NCI-H1694 (cell line): ENCODE data around the gene SYT4.
"Not testable (repeated sequence)": the region's sequence is repeated elsewhere in the genome, so short reads cannot be mapped to it uniquely, and the experiment has no call there.

Source experiments
- DNase-seq: peaks from one replicate; lab custom pipeline; 2025; lab: John Stamatoyannopoulos, UW

The SYT4 gene, protein sequence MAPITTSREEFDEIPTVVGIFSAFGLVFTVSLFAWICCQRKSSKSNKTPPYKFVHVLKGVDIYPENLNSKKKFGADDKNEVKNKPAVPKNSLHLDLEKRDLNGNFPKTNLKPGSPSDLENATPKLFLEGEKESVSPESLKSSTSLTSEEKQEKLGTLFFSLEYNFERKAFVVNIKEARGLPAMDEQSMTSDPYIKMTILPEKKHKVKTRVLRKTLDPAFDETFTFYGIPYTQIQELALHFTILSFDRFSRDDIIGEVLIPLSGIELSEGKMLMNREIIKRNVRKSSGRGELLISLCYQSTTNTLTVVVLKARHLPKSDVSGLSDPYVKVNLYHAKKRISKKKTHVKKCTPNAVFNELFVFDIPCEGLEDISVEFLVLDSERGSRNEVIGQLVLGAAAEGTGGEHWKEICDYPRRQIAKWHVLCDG

DNA sequence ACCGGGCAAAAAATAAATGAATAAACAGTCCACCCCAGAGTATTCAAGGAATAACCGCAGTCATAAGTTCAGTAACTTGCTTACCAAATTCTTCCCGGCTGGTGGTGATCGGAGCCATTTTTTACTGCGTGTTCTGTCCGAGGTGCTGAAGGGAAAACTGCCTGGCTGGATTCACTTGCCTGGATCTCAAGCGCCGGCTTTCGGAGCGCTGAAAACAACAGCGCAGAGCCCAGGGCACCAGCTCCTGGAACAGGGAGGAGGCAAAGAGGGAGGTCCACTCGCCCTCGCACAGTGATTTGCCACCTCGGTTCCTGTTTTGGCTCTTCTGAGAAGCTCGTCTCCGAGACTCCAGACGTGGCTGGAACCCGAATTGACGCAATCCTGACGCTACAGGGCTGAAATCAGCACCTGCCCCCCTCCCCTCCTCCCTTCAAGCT is at the start of gene SYT4:
TSS of gene SYT4 (minus strand) at position 327 of the 437 bp plus-strand sequence. CDS start at position 118, 209 bp downstream.
- DNase-seq = peak; percentile 55

- no peak for DNase-seq
Observed at GRCh38 chr18:43322132-43322531, 44.8 kb upstream of the SYT4 start.

- no peak for DNase-seq
Observed at GRCh38 chr18:43314941-43315340, 37.7 kb upstream of the SYT4 start.

DNA sequence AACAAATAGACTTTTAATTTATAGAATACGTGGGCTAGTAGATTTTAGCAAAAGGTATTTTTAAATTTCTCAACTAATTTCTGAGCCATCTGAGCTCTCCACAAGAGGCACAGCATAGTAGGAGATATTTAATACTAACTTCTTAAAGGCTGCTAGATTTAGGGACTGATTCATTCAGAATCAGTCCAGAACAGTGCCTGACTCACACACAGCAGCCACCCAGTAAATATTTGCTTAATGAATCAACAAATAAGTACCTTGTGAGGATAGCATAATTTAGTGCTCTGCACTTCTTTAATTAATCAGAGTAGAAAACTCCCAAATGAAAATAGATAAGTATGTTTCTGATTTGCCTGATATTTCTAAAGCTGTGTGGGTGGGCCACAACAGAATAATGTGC is 35.6 kb upstream of the SYT4 start:
- no peak for DNase-seq

DNA sequence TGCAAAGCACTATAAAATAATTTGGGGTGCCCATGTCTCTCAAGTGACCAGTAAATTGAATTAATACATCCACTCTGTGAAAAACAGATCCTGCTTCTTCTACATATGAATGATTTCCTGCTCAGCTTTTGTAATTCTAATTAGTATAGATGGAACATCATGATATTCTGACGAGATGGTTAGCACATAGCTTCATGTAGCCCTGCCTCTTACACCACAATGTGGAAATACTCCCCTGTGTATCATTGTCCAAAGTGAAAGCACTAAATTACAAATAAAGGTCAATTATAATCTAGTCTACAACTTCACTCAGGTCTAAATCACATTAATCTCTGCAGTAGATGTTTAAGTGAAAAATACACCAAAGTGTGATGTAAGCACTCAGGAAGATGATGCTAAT is 32.9 kb upstream of the SYT4 start:
- no peak for DNase-seq

DNA sequence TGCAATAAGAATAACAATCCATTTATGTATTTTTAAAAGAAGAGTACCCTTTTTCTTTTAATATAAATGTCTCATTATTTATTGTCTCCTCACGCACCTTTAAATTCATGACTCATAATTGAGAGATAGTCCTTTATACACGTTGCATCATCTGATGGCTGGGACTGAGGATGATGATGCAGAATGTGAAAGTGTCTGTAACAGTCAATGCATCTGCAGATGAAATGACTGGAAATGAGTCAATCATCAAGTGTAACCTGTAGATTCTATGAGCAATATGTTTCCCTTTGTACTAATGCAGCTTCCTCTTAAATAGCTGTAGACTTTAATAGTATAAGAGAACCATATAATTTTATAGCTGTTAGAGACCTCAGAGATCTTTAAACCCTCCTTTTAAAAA is 26.1 kb upstream of the SYT4 start:
- no peak for DNase-seq

GRCh38 chr18:43286187-43286586 is 8.9 kb upstream of the SYT4 start:
- DNase-seq = not testable (repeated sequence)

- no peak for DNase-seq
Observed at GRCh38 chr18:43283299-43283698, 6.0 kb upstream of the SYT4 start.

DNA sequence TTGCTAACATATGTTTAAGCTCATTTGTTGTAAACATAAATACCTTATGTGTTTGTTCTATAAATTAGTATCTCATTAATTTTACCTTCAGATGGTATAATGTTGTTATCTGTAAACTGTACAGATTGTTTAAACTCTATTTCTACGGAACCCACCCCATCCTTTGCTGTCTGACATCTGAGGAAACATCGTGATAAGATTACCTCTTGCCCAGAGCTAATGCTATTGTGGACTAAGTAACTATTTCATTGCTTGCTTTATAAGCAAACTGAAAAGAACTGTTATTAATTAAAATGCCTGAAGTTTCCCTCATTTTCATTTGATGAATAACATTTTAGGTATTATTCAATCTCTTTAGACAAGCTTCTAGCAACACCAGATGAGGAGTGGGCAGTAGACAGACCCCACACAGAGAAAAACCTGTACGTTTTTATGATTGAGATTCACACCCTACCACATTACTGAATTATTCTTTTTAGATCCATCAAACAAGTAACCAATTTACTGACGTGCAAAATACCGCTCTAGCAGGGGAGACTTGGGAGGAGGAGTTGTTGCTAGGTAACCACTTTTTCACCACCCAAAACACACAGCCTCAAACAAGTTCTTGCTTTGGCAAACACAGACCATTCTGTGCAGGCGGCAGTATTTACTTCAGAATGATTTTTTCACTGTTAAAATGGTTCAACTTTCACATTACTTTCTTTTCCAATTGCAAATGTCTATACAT is 1.9 kb upstream of the SYT4 start:
- DNase-seq = peak; percentile 87

- no peak for DNase-seq
Observed at GRCh38 chr18:43278355-43278754, 1.1 kb upstream of the SYT4 start.

DNA sequence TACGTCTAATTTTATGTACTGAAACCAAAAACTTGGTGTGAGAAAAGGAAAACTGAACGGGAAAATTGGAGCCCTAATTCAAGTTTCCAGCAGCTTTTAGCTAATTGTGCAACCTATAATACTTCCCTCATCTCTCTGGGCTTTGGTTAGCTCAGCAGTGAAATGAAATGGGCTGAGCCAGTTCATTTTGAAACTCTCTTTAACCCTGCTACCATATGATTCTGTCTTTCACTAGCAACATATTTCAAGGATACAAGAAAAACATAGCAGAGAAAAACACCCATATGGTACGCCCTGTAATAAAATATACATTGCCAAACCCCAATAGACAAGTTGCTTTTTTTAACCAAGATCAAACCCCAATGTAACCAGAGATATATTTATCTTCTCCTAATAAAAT is 799 bp downstream of the SYT4 start:
- DNase-seq = no peak

- no peak for DNase-seq
Observed at GRCh38 chr18:43275546-43275945, 1.7 kb downstream of the SYT4 start.

- DNase-seq = no peak
Observed at GRCh38 chr18:43274526-43274925, 2.8 kb downstream of the SYT4 start.

DNA sequence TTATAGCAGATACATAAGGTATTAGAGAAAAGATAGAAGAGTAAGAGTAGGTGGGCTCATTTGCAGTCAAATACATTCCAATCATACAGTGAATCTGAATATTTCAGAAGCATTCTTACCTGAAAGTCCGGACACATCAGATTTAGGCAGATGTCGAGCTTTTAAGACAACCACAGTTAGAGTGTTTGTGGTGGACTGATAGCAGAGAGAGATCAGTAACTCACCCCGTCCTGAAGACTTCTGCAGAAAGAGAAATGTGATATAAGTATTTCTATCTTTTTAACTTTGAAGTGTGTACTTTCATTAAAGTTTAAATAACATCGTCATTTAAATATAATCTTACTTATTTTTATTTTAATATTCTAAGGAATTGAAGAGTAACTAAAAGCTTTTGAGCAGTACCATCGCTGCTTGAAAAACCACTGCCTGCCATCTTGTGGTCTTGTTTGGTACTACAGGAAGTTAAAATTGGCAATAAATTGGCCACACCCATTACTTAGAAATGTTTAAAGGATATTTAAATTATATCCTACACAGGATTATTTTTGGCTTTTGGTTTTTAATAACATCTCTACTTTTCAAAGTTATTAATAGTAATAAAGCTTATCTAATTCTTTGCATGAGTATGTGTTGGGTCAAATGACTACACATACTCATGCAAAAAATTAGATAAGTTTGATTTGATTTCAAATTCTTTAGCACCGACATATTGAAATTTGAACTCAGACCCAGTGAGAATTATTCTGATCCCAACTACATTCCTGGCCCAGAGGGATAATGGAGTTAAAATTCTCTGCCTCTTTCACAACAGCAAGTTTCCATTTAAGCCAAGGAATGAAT is 5.5 kb downstream of the SYT4 start:
- no peak for DNase-seq

DNA sequence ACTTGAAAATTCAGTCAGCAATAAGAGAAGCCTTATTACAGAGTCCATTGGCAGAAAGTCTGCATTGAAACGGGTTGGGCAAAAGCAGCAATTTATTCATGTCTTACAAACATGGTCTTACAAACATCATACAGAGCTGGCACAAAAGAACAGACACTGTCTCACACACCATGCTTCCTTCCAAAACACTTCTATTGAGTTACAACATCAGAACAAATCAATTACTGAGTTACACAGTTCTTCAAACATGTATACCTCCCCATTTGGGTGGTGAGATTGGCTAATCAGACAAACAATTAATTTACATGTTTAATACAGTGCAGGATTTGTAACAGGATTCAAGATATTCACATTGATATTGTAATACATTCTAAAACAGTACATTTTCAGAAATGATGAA is 9.5 kb downstream of the SYT4 start:
- no peak for DNase-seq

DNA sequence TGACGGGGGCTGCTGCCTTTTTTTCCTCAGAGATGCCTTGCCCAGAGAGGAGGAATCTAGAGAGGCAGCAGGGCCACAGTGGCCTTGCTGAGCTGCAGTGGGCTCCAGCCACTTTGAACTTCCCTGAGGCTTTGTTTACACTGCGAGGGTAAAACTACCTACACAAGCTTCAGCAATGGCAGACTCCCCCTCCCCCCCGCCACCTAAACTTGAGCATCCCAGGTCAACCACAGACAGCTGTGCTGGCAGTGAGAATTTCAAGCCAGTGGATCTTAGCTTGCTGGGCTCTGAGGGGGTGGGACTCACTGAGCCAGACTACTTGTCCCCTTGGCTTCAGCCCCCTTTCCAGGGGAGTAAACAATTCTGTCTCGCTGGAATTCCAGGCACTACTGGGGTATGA is 11.8 kb downstream of the SYT4 start:
- DNase-seq = no peak

DNA sequence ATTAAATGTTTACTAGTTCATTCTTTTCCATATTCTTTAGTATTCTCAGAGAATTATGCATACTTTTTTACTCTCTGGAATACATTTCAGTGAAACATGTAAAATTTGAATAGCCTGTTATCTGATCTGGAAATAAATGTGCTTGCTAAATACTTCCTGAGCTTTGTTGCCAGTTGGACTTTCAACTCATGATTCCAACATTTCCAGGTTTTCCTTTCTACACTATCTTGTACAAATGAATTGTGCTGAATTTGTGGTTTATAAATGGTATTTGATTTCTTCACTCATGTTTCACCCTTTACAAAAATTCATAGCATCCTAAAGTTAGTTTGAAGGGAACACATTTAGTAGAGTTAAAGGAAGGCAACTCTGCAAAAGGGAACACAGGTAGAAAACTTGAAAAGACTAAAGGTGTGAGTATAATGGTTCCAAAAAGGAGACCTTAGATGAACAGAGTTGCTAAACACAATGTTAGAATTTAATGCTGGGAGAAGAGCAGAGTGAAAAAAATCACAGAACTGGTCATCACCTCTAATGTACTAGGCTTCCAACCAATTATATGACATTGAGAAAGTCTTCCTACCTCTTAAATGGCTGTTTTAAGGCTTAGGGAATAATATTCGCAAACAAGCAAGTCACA is 28.6 kb downstream of the SYT4 start:
- no peak for DNase-seq

GRCh38 chr18:43247944-43248343 is 29.3 kb downstream of the SYT4 start:
- DNase-seq = no peak

DNA sequence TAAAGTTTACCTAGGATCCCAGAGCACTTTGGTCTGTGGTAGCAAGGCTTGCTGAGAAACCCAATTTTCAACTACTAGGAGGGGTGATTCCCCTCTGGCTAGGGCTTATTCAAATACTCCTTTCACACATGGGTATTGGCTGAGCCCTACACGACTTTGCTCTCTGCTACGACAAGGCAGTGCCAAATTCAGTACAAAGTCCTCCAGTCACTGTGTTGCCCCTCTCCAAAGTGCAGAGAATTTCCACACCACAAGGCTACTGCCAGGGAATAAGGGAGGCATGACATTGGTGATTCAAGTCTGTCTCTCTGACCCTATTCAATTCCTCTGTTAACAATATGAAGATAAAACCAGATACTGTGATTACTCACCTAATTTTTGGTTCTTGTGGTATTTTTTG is 38.9 kb downstream of the SYT4 start:
- no peak for DNase-seq

- no peak for DNase-seq
Observed at GRCh38 chr18:43236921-43237320, 40.4 kb downstream of the SYT4 start.

DNA sequence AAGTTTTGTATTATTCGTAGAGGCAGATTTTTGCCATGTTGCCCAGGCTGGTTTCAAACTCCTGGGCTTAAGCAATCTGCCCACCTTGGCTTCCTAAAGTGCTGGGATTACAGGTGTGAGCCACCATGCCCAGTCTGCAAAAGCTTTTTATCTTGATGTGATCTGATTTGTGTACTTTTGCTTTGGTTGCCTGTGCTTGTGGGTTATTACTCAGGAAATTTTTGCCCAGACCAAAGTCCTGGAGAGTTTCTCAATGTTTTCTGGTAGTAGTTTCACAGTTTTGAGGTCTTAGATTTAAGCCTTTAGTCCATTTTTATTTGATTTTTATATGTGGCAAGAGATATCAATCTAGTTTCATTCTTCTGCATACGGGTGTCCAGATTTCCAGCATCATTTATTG is 42.4 kb downstream of the SYT4 start:
- no peak for DNase-seq

DNA sequence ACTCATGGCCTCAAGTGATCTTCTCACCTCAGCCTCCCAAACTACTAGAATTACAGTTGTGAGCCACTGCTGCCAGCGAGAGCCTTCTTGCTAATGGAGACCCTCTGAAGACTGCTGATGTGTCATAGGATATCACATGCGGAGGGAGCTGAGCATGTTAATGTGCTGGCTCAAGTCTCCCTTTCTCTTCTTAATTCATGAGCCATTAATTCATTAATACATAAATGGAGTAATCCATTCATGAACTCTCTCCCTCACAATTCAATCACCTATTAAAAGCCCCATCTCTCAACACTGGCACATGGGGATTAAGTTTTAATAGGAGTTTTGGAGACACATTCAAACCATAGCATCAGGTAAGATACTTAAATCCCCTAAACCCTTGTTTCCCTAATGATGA is 54.8 kb downstream of the SYT4 start:
- no peak for DNase-seq
